ENCODE results near the gene ITPA.

The ITPA gene

GRCh38 chr20:3209257-3209945, at the start of gene ITPA:
ITPA (plus strand) TSS chr20:3209498; CDS start chr20:3209552, 54 bp downstream.
- H3K27me3 Mint-ChIP-seq (ENCODE audit: low read depth, poor library complexity) = peaks cover 9% of the 10 kb centered on the region
- peaks cover 18% of the 10 kb centered on the region for H3K36me3 Mint-ChIP-seq (ENCODE audit: low read depth)
- H3K4me3 Mint-ChIP-seq = peak within 1 kb of the TSS; percentile 92

DNA sequence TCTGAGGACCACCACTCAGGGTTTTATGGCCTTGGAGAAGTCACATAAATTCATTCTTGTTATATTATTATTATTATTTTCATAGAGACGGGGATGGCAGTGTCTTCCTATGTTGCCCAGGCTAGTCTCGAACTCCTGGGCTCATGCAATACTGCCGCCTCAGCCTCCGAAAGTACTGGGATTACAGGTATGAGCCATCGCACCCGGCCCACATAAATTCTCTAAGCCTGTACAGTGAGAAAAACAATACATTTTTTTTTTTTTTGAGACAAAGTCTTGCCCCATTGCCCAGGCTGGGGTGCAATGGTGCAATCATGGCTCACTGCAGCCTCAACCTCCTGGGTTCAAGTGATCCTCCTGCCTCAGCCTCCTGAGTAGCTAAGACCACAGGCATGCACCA, 48.9 kb upstream of the ITPA start:
- TF ChIP-seq, protein P1, sequence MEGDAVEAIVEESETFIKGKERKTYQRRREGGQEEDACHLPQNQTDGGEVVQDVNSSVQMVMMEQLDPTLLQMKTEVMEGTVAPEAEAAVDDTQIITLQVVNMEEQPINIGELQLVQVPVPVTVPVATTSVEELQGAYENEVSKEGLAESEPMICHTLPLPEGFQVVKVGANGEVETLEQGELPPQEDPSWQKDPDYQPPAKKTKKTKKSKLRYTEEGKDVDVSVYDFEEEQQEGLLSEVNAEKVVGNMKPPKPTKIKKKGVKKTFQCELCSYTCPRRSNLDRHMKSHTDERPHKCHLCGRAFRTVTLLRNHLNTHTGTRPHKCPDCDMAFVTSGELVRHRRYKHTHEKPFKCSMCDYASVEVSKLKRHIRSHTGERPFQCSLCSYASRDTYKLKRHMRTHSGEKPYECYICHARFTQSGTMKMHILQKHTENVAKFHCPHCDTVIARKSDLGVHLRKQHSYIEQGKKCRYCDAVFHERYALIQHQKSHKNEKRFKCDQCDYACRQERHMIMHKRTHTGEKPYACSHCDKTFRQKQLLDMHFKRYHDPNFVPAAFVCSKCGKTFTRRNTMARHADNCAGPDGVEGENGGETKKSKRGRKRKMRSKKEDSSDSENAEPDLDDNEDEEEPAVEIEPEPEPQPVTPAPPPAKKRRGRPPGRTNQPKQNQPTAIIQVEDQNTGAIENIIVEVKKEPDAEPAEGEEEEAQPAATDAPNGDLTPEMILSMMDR (IDR thresholded peaks at IDR 0.05) = no peak
- Mint-ChIP-seq H3K9me3 (no peaks in the 10 kb centered on the region), H3K36me3 (ENCODE audit: low read depth) (no peaks in the 10 kb centered on the region), H3K4me1 (peaks cover 48% of the 10 kb centered on the region), H3K4me3 (no peak overlapping the region), H3K27me3 (ENCODE audit: low read depth, poor library complexity) (peaks cover 9% of the 10 kb centered on the region), H3K27ac (no peak overlapping the region)
- no peak for DNase-seq

More at GRCh38 chr20:3209257-3209945, at the start of gene ITPA:
- Mint-ChIP-seq H3K4me1 (peaks cover 38% of the 10 kb centered on the region), H3K27ac (peak within 1 kb of the TSS; percentile 99), H3K9me3 (no peaks in the 10 kb centered on the region)
- TF ChIP-seq, protein P1 (IDR thresholded peaks at IDR 0.05) = no peak
- DNase-seq = peak; percentile 74

DNA sequence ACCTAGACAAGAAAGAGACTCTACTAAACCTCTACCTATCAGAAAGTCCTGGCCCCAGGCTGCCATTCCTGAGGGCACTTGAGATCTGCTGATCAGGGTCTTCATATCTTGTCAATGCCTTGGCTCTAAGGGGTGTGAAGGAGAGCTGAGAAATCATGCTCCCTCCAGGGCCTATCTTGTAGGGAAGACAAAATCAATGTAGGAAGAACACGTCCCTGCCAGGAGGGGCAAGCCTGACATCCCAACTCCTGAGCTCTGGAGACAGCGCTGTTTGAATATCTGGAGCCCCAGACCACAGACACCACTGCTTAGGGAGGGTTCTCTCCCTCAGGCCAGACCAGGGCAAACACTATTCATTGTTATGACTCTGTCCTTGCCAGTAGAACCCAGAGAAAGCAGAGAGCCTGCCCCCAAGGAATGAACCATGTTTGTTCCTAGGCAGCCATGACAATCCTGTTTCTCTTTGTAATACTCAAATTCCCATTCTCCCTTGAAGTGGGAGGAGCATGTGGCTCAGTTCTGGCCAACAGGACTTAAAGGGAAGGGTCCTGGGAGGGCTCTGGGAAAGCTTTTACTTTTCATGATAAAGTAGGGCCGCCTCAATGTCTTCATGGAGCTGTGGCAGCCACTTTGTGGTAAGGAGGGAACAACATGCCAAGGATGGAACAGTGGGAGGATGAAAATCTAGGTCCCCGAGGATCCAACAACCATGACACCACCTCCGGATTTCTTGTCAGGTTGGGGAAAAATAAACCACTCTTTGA, 47.8 kb upstream of the ITPA start:
- H3K27me3 Mint-ChIP-seq (ENCODE audit: low read depth, poor library complexity) = peaks cover 9% of the 10 kb centered on the region
- TF ChIP-seq, protein P1 (IDR thresholded peaks at IDR 0.05) = no peak
- H3K9me3 Mint-ChIP-seq = no peaks in the 10 kb centered on the region
- DNase-seq = no peak
- no peak overlapping the region for H3K27ac Mint-ChIP-seq
- no peak overlapping the region for H3K4me3 Mint-ChIP-seq
- H3K4me1 Mint-ChIP-seq = peaks cover 48% of the 10 kb centered on the region
- no peaks in the 10 kb centered on the region for H3K36me3 Mint-ChIP-seq (ENCODE audit: low read depth)

DNA sequence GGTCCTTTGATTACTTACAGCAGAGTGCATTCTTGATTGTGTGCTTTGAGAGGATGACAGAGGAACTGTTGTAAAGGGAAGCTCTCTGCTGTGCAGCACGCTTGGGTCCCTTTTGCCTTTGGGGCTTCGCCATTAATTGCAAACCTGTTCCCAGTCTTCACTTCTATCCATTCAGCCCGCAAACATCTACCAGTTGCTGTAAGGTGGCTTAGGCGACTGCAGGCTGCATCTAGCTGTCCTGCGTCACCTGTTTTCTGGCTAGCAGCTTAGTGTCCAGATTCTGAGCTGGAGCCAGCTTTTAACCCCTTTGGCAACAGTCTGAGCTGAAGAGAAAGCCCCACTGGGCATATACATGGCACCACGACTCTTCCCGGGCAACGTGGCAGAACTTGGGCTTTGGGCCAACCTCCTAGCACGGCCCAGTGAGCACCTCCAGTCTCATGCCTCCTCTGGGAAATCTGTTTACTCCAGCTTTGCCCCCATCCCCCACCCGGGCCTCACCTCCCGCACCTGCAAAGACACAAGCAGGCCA, 47.2 kb upstream of the ITPA start:
- TF ChIP-seq, protein P1 (IDR thresholded peaks at IDR 0.05) = no peak

DNA sequence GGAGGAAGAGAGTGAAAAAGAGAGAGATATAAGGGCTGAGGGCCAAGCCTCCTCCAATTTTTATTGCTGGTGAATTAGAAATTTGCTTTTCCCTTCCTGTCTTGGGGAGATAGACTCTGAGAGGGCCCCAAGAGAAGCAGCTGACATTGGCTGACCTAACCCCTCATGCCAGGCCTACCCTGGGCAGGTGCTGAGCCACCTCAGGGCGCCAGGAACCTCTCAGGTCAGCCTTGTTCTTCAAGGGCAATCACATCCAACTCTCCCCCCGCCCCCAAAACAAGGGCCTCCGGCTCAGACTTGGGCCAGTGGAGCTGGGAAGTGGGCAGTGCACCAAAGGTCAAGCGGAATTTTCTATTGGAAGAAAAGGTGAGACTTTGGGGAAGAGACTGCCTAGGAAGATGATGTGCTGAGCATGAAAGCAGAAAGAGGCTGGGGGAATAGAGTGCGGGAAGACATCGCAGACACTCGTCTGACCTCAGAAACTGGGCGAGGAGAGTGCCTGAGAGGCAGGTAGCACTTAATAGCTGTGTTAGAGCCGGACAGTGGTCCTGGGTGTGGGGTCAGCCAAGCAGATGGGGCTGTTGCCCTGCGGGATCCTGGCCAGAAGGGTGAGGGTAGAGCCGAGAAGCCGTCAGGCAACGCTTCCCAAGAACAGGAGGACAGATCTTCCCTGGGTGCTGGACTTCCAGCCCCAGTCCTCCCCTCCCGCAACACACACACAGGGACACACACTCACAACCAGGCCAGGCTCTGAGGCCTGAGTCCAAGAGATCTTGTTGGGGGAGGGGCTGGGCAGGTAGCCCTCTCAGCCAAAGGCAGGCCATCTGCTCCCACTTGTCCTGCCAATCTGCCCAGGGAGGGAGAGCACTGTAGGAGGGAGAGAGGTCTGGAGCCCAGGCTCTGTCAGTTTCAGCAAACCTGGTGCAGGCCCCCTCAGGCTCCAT, 45.9 kb upstream of the ITPA start:
- TF ChIP-seq, protein P1 (IDR thresholded peaks at IDR 0.05) = no peak
- H3K4me1 Mint-ChIP-seq = peaks cover 32% of the 10 kb centered on the region
- H3K27ac Mint-ChIP-seq = peak overlapping the region; percentile 72
- peaks cover 19% of the 10 kb centered on the region for H3K27me3 Mint-ChIP-seq (ENCODE audit: low read depth, poor library complexity)
- no peaks in the 10 kb centered on the region for H3K9me3 Mint-ChIP-seq
- H3K36me3 Mint-ChIP-seq (ENCODE audit: low read depth) = no peaks in the 10 kb centered on the region
- no peak overlapping the region for H3K4me3 Mint-ChIP-seq
- DNase-seq = no peak

More for the DNA sequence above, 47.2 kb upstream of the ITPA start:
- H3K9me3 Mint-ChIP-seq = no peaks in the 10 kb centered on the region
- H3K27ac Mint-ChIP-seq = peak overlapping the region; percentile 42
- H3K27me3 Mint-ChIP-seq (ENCODE audit: low read depth, poor library complexity) = peaks cover 10% of the 10 kb centered on the region
- H3K36me3 Mint-ChIP-seq (ENCODE audit: low read depth) = no peaks in the 10 kb centered on the region
- H3K4me1 Mint-ChIP-seq = peaks cover 44% of the 10 kb centered on the region
- DNase-seq = no peak
- no peak overlapping the region for H3K4me3 Mint-ChIP-seq
